ENCODE measurements around the gene GTPBP4. TPM values are rescaled to one million over a fixed set of nuclear protein-coding genes. Genes with fewer than 3 reads are reported as not detected.

The GTPBP4 gene
- total and polyA plus RNA-seq, 2 of the 8 experiments (the other 6 are each of a cell fraction or from before 2014, with no cell fraction given): 16.9 to 98.1 TPM

DNA sequence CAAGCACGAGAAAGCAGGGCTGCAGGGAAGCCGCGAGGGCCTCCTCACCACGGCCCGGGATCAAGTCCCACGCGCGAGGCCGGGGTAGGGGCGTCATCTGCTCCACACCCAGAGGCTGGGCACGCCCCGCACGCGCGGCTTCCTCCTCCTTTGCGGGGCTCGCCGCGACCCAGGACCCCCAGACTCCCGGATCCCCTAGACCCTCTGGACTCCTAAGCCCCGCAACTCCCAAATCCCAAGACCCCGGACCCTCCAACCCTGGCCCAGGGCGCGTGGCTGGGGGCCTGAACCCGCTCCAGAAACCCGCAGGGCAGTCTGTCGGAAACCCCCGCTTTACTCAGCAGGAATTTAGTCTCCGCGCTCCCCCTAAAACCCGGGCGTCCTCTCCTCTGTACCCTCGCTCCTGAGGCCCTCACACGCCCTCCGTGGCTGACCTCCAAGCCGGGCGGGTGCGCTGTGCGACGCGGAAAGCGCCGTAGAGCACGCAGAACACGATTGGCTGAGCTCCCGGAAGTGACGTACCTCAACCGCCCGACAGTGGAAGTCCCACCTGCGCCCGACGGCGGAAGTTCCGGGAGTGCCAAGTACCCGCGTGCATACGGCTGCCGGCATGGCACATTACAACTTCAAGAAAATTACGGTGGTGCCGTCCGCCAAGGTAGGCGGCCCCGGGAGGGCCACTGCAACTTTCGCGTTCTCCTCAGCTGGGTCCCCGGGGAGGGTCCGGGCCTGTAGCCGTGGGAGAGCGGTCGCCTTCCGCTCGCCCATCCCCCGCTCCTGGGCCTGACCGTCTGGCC is at the start of gene GTPBP4 (continued):
- TF ChIP-seq CTBP2 (IDR thresholded peaks at IDR 0.05; ENCODE audit: borderline replicate concordance, insufficient read depth, insufficient read length, low read length) (no peak), SIX5 (IDR thresholded peaks at IDR 0.05; ENCODE audit: low read depth, low read length) (no peak), SP2 (IDR thresholded peaks at IDR 0.05; ENCODE audit: low read length) (peak; percentile 27; the same call in 1 of the 2 replicates), SIN3A (conservative IDR thresholded peaks at IDR 0.05 in 1 of 2, IDR thresholded peaks at IDR 0.05 in 1 of 2; ENCODE audit: low read depth in 1 of 2, low read length in 2 of 2) (peak in 1 of 2 experiments; percentile 75; a peak in 3 of 4 replicates), YY1 (IDR thresholded peaks at IDR 0.05; ENCODE audit: low read depth, low read length) (no peak), TEAD4 (IDR thresholded peaks at IDR 0.05; ENCODE audit: low read depth, low read length) (no peak), NANOG (IDR thresholded peaks at IDR 0.05; ENCODE audit: insufficient read depth, low read depth, low read length, poor library complexity, severe bottlenecking) (no peak), PHF8 (conservative IDR thresholded peaks at IDR 0.05; ENCODE audit: low read depth, low read length) (peak; percentile 94), GTF2F1 (IDR thresholded peaks at IDR 0.05; ENCODE audit: borderline replicate concordance, low read depth, low read length) (no peak; the same call in 1 of the 2 replicates), NRF1 (IDR thresholded peaks at IDR 0.05; ENCODE audit: low read depth, low read length) (no peak), HDAC6 (IDR thresholded peaks at IDR 0.05; ENCODE audit: low read depth, low read length) (no peak), KDM1A (IDR thresholded peaks at IDR 0.05; ENCODE audit: borderline replicate concordance, low read length) (no peak; the same call in 1 of the 2 replicates), KDM4A (IDR thresholded peaks at IDR 0.05; ENCODE audit: low read depth, low read length, severe bottlenecking) (peak; percentile 70)
- TF ChIP-seq, protein P1, sequence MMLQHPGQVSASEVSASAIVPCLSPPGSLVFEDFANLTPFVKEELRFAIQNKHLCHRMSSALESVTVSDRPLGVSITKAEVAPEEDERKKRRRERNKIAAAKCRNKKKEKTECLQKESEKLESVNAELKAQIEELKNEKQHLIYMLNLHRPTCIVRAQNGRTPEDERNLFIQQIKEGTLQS (IDR thresholded peaks at IDR 0.05; ENCODE audit: insufficient read depth, low read depth, low read length): no peak
- TF ChIP-seq, protein P2, sequence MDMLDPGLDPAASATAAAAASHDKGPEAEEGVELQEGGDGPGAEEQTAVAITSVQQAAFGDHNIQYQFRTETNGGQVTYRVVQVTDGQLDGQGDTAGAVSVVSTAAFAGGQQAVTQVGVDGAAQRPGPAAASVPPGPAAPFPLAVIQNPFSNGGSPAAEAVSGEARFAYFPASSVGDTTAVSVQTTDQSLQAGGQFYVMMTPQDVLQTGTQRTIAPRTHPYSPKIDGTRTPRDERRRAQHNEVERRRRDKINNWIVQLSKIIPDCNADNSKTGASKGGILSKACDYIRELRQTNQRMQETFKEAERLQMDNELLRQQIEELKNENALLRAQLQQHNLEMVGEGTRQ (IDR thresholded peaks at IDR 0.05; ENCODE audit: low read length): no peak
- TF ChIP-seq, protein P3, sequence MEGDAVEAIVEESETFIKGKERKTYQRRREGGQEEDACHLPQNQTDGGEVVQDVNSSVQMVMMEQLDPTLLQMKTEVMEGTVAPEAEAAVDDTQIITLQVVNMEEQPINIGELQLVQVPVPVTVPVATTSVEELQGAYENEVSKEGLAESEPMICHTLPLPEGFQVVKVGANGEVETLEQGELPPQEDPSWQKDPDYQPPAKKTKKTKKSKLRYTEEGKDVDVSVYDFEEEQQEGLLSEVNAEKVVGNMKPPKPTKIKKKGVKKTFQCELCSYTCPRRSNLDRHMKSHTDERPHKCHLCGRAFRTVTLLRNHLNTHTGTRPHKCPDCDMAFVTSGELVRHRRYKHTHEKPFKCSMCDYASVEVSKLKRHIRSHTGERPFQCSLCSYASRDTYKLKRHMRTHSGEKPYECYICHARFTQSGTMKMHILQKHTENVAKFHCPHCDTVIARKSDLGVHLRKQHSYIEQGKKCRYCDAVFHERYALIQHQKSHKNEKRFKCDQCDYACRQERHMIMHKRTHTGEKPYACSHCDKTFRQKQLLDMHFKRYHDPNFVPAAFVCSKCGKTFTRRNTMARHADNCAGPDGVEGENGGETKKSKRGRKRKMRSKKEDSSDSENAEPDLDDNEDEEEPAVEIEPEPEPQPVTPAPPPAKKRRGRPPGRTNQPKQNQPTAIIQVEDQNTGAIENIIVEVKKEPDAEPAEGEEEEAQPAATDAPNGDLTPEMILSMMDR (IDR thresholded peaks at IDR 0.05; ENCODE audit: control extremely low read depth in 1 of 3, insufficient read depth in 1 of 3, low read depth in 1 of 3, low read length in 3 of 3): peak in 2 of 3 experiments; percentile 33 to 46; a peak in 3 of 4 replicates
- TF ChIP-seq, protein P4, sequence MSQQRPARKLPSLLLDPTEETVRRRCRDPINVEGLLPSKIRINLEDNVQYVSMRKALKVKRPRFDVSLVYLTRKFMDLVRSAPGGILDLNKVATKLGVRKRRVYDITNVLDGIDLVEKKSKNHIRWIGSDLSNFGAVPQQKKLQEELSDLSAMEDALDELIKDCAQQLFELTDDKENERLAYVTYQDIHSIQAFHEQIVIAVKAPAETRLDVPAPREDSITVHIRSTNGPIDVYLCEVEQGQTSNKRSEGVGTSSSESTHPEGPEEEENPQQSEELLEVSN (IDR thresholded peaks at IDR 0.05): peak; percentile 38

Data from H1 (cell line).